ENCODE measurements around the gene PDS5B.

DNA sequence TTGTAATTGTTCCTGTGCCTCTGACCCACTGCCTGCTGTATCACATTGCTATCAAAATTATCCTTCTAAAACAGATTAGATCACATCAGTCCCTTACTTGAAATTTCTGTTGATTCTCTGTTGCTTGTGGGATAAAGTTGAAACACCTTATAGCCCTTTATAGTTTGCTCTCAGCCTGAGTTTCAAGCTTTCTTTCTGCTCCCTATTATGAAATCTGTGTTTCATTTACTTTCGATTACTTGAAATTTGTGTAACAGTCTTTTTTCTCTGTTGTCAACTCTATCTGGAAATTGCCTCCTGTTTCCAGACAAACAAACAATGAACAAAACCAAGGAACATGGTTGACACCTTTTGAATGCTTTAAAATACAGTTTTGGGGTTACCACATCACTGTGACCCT is 167.9 kb downstream of the PDS5B start:
- no peak for TF ChIP-seq POLR2A (IDR thresholded peaks at IDR 0.05)
- TF ChIP-seq, protein P1, sequence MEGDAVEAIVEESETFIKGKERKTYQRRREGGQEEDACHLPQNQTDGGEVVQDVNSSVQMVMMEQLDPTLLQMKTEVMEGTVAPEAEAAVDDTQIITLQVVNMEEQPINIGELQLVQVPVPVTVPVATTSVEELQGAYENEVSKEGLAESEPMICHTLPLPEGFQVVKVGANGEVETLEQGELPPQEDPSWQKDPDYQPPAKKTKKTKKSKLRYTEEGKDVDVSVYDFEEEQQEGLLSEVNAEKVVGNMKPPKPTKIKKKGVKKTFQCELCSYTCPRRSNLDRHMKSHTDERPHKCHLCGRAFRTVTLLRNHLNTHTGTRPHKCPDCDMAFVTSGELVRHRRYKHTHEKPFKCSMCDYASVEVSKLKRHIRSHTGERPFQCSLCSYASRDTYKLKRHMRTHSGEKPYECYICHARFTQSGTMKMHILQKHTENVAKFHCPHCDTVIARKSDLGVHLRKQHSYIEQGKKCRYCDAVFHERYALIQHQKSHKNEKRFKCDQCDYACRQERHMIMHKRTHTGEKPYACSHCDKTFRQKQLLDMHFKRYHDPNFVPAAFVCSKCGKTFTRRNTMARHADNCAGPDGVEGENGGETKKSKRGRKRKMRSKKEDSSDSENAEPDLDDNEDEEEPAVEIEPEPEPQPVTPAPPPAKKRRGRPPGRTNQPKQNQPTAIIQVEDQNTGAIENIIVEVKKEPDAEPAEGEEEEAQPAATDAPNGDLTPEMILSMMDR (IDR thresholded peaks at IDR 0.05), result no peak
- no peak for TF ChIP-seq EP300 (IDR thresholded peaks at IDR 0.05)

Measured in tibial nerve (tissue), 4 donors.